RKO (cell line): ENCODE results near the gene ACP6.
"Not testable (repeated sequence)": the region's sequence is repeated elsewhere in the genome, so short reads cannot be mapped to it uniquely, and the experiment has no call there.

Source experiments
- DNase-seq: peaks from one replicate; pipeline ENCODE4 v3.0.0-alpha.2; 2016; ENCODE audit warnings: low spot score

The ACP6 gene

GRCh38 chr1:147670319-147671001 is at the start of gene ACP6:
ACP6 (minus strand) TSS chr1:147670524; CDS start chr1:147670048, 476 bp downstream.
- peak; percentile 96 for DNase-seq

DNA sequence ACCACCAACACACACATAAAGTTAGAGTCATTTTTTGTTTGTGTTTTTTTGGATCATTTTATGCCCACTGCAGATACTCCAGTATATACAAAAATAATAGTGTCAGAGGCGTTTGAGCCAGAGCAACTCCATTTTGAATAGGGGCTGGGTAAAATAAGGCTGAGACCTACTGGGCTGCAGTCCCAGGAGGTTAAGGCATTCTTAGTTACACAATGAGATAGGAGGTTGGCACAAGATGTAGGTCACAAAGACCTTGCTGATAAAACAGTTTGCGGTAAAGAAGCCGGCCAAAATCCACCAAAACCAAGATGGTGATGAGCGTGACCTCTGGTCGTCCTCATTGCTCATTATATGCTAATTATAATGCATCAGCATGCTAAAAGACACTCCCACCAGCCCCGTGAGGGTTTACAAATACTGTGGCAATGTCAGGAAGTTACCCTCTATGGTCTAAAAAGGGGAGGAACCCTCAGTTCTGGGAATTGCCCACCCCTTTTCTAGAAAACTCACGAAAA is 49.4 kb upstream of the ACP6 start:
- DNase-seq: no peak

DNA sequence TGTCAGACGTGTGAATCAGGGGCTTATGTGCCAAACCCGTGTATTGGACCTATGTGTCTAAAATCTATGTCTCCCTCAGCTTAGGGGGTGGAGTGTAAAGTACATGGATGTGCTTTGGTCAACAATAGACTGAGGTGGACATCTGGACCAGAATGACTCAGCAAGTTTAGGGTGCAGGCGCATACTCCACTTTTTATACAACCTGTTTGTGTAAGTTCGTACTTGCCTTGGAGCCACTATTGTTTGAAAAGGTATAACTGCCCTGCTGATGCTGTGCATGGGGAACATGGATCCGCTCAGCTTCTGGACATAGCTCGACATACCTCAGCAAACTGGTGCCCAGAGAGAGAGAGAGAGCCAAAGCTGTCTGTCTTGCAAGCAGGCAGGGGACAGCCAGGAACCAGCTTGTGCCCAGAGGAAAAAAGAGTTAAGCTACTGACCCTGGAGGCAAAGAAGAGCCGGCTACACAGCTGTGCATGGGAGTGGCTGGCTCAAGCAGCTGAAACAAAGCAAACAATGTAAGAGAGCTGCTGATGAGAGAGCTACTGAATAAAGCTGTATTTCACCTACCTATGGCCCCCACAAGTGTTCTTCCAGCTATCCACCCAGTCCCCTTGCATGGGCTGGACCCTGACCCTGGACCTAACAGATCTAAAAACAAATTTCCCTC is 48.8 kb upstream of the ACP6 start:
- no peak for DNase-seq

GRCh38 chr1:147717706-147718097 is 47.4 kb upstream of the ACP6 start:
- DNase-seq: no peak

- DNase-seq: no peak
These were observed 46.9 kb upstream of the ACP6 start for GRCh38 chr1:147717051-147717705.

DNA sequence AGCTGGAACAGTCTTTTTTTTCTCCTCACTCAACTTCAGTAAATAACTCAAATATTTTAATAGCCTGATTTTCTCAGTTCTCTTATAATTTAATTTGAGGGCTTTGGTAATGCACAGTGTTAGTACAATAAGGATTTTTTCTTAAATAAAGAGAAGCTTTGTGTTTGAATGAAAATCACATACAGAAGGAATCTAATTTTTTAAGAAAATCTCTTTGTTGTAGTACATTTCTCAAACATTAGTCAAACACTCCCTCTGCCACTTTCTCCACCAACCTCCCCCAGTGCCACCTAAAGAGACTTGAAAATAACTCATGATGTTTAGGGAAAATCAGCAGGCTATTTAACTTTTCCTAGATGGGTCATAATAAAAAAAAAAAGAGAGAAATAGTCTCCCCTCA is 42.3 kb upstream of the ACP6 start:
- no peak for DNase-seq

- DNase-seq: peak; percentile 55
These were observed 30.0 kb upstream of the ACP6 start for GRCh38 chr1:147700042-147701006.

DNA sequence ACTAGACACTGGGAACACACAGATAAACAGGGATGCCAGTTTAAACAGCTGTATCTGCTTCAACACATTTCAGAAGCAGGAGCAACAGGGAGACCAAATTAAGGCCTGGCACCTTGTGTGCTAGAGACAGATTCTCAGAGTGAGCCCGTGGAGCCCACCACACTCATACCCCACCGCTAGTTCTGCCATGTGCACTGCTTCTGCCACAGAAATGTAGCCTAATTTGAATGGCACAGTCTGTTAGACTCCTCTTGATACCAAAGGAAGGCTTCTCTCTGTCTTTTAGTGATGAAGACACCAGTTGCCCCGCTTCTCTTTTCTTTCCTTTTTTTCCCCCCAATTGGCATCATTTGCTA is 29.3 kb upstream of the ACP6 start:
- no peak for DNase-seq

- no peak for DNase-seq
These were observed 12.9 kb upstream of the ACP6 start for GRCh38 chr1:147683163-147683763.

DNA sequence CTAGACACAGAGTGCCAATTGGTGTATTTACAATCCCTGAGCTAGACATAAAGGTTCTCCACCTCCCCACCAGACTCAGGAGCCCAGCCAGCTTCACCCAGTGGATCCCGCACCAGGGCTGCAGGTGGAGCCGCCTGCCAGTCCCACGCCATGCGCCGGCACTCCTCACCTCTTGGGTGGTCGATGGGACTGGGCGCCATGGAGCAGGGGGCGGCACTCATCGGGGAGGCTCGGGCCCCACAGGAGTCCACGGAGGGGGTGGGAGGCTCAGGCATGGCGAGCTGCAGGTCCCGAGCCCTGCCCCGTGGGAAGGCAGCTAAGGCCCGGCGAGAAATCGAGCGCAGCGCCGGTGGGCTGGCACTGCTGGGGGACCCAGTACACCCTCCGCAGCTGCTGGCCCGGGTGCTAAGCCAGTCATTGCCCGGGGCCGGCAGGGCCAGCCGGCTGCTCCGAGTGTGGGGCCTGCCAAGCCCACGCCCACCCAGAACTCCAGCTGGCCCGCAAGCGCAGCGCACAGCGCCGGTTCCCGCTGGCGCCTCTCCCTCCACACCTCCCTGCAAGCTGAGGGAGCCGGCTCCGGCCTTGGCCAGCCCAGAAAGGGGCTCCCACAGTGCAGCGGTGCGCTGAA is 10.4 kb upstream of the ACP6 start:
- DNase-seq: not testable (repeated sequence)

DNA sequence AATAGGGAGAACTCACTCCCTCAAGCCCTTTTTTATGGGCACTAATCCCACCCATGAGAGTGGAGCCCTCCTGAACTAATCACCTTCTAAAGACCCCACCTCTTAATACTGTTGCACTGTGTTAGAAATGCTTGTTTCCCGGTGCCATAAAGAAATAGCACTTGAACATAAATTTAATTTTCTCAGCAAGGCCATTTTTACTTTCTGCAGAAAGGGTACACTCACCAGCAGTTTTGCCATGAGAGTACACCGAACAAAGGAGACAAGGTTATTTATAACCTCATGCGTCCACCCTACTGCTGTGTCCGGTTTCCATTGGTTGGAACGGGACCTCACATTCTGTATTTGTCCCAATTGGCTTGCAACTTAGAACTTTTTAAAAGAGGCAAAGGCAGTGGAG is 7.4 kb upstream of the ACP6 start:
- not testable (repeated sequence) for DNase-seq

DNA sequence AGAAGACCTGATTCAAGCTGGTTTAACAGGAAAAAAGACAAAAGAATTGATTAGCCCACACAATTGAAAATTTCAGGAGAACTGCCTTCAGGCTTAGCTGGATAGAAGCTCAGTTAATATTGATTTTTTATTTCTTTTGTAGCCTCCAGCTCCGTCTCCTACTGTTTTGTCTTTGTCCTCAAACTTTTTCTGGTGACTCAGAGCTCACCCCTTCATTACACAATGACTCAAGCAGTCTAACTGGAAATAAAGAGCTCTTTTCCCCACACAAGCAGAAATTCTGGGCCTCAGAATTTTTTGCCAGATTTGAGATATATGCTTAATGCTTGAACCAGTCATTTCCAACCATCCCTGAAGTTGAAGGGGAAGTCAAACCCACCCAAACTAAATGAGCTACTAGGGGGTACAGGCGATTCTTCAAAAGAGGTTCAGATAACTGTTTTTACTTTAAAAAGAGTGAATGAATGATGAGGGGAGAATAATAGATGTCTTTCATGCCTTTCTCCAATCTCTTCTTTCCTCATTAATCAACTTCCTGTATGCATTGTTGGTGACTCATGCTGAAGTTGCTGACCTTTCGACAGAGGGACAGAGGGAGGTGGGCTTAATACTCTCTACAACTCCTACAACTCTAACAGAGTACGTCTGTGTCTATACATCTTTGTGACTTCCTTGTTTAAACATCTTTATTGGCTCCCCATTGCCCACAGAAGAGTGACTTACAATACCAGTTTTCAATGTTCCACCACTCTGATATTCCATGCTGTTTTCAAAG is 6.2 kb upstream of the ACP6 start:
- no peak for DNase-seq

- no peak for DNase-seq
These were observed 3.5 kb upstream of the ACP6 start for GRCh38 chr1:147673816-147674215.

- DNase-seq: no peak
These were observed 3.1 kb upstream of the ACP6 start for GRCh38 chr1:147673406-147673805.

DNA sequence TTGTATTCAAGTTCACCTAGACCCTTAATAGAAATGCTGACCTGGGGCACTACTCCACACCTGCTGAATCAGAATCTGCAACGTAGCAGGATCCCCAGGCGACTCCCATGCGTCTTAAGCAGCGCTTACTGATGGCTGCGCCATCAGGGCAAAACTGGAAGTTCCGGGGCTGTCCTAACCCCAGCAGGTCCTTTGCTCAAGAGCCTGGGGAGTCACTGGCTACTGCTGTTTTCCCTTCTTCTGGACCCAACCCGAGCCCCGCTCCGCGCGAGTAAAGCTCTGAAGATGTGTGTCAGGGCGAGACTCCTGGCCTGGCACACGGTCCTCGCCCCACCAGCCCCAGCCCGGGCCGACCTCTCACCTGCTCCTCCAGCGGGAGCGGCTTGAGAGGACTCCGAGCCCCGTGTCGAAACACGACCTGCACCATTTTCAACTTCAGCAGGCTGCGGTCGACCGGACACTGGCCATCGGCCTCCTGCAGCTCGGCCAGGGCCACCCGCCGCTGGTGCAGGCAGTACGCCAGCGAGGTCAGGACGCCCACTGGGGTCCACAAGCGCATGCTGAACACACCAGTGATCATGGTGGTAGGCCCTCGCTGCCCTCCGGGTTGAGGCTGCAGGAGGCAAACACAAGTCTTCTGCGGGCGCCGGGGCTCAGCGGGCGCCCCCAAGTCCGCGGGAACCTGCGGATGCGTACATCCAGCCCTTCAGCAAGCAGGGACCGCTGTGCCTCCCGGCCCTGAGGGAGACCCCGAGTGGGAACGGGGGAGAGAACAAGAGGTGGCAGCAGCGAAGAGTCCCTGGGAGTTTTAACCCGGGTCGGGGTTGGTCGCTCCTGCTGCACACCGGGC is 630 bp downstream of the ACP6 start:
- peak; percentile 82 for DNase-seq

DNA sequence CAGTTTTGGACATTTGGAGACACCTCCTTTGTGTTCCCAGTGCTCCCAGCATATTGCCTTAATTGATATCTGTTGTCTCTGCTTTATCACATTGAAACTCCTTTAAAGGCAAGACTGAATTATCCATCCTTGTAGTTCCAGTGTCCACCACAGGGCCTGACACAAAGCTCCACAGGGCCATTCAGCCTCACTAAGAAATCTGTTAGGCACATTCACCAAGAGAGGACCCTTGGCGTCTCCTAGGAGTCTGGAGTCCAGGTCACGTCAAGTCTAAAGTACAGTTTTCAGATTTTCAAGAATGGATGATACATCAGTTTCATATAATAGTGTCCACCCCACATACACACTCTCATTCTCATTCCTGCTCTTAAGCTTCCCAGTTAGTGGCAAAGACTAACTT is 4.8 kb downstream of the ACP6 start:
- peak; percentile 48 for DNase-seq

DNA sequence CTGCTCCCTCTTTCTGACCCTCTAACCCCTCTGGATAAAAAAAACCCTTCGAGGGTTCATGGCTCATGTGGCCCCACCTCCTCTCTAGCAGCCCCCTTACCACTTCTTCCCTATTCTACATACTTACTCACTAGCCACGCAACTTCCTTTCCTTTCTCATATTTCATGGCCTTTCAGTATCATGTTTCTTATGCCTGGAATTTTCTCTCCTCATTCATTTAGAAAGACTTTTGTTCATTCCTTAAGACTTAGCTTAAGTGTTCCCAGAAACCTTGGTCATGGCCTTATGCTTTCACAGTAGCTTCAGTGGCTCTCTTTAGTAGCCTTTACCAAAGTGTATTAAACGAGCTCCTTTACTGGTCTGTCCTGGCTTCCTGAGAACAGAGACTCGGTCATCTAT is 6.1 kb downstream of the ACP6 start:
- DNase-seq: no peak

DNA sequence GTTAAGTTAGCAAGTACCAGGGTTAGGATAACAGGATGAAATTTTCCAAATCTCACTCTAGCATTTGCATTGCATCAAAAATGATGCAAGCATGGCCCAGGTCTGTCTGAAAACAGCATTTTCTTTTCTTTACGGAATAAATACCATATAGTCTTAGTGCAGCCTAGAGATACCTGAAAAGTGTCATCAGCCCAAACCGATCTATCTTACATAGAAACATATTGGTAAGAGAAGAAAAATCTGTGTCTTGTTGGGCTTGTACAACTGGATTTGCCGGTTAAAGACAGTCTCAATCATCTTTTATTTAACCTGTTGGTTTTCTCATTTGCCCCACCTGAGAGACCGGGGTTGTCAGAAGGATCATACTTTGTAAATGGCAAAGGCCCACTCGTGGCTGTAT is 15.8 kb downstream of the ACP6 start:
- DNase-seq: no peak

DNA sequence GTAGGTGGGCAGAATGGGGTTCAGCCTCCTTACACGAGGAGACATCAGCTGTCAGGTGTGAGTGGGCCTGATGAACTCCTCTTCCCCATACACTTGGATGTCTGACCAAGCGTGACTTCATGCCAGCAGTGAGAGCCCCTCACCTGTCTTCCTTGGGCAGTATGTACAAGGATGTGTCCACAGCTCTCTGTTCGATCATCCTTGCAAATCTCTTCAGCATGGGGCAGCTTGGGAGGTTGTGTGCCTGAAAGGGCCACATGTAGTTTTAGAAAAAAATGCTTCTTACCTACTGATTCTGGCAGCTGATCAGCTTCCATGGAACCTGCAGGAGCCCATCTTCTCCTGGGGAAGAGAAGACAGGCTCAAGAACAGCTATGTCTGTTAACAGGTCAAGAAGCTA is 18.0 kb downstream of the ACP6 start:
- DNase-seq: no peak
